HepG2 (cell line): ENCODE data around the gene UNCX. TPM values are rescaled to one million over a fixed set of nuclear protein-coding genes. Genes with fewer than 3 reads are reported as not detected.

Experiments
- ATAC-seq: fragments of 200-7000 bp; cut with Tn5 transposase; 3 replicates; pipeline ENCODE4 v1.9.1; 2020; ENCODE audit warnings: mild to moderate bottlenecking, moderate library complexity
- BruUV-seq: library from RNA; stranded (reverse); fragments of 400-500 nt; replicated peaks from 2 replicates; lab custom pipeline; 2021; lab: Mats Ljungman, UMichigan
- CTCF ChIA-PET: fragments of 300-600 bp; formaldehyde crosslinking; extraction: SDS; loops from one replicate; lab custom pipeline; 2021; ENCODE audit warnings: low total read pairs, inconsistent platforms, low intra/inter-chr PET ratio; lab: Yijun Ruan, JAX
- POLR2A ChIA-PET: fragments of 350-600 bp; sonication (Branson Sonifier 250); formaldehyde crosslinking; loops from one replicate; lab custom pipeline; 2020; ENCODE audit warnings: antibody characterized with exemption, inconsistent platforms; lab: Yijun Ruan, JAX
- DNase-seq: peaks from one replicate; pipeline ENCODE4 v3.0.0-alpha.2; 2015; ENCODE audit warnings: low spot score
- FAIRE-seq: peaks from 3 replicates; lab custom pipeline; 2011; peaks lifted over from hg19 to GRCh38; lab: Jason Lieb, UNC
- H2AFZ ChIP-seq: one replicate; pipeline ENCODE4 v1.6.1; 2011; ENCODE audit warnings: low read length, inconsistent platforms
- H3K27ac ChIP-seq: fragments of 300-600 bp; 3 replicates; pipeline ENCODE4 v1.8.0; 2011; ENCODE audit warnings: mixed run types, mild to moderate bottlenecking, mixed read lengths, low read length, inconsistent platforms; ENCODE audit not compliant: insufficient read depth; ENCODE audit errors: extremely low read length
- H3K27me3 ChIP-seq, 2 experiments: fragments of 200-600 bp in 1 of 2; 2 replicates in 1 of 2; 3 replicates in 1 of 2; pipeline versions ENCODE4 v1.6.0 to v1.8.0; 2011; ENCODE audit warnings: low read length in 2 of 2, mild to moderate bottlenecking in 2 of 2, moderate library complexity in 2 of 2, inconsistent platforms in 1 of 2; ENCODE audit not compliant: insufficient read depth in 2 of 2, control insufficient read depth in 1 of 2
- H3K36me3 ChIP-seq, 2 experiments: fragments of 200-600 bp in 1 of 2; replicated peaks in 1 of 2; 2 replicates in 1 of 2; 3 replicates in 1 of 2; pipeline versions ENCODE4 v1.5.1 to v1.8.0; 2011; ENCODE audit warnings: low read length in 2 of 2, inconsistent platforms in 1 of 2; ENCODE audit not compliant: insufficient read depth in 2 of 2, control insufficient read depth in 1 of 2
- H3K4me1 ChIP-seq: 2 replicates; pipeline ENCODE4 v1.5.1; 2012; ENCODE audit warnings: low read length, inconsistent platforms; ENCODE audit not compliant: insufficient read depth
- H3K4me2 ChIP-seq: 2 replicates; pipeline ENCODE4 v1.6.0; 2011; ENCODE audit warnings: low read depth, low read length, inconsistent platforms
- H3K4me3 ChIP-seq, 3 experiments: fragments of 200-600 bp in 1 of 3; sonication (generic), shearing (Covaris generic) in 1 of 3; replicated peaks in 1 of 3; 2 replicates each; pipeline ENCODE4 v1.5.1; 2011 to 2016; ENCODE audit warnings: low read length in 3 of 3, inconsistent platforms in 2 of 3, low read depth in 2 of 3, mild to moderate bottlenecking in 2 of 3, control low read depth in 1 of 3, mixed read lengths in 1 of 3; ENCODE audit not compliant: insufficient read depth in 1 of 3
- H3K79me2 ChIP-seq: one replicate; pipeline ENCODE4 v1.6.1; 2011; ENCODE audit warnings: low read length, inconsistent platforms; ENCODE audit not compliant: insufficient read depth
- H3K9ac ChIP-seq: 2 replicates; pipeline ENCODE4 v1.6.0; 2011; ENCODE audit warnings: mild to moderate bottlenecking, low read depth, low read length, inconsistent platforms; ENCODE audit not compliant: insufficient read depth
- H3K9me3 ChIP-seq: 2 replicates; pipeline ENCODE4 v1.5.1; 2012; ENCODE audit warnings: mild to moderate bottlenecking, low read length
- H4K20me1 ChIP-seq: 2 replicates; pipeline ENCODE4 v1.6.0; 2011; ENCODE audit warnings: inconsistent platforms, mild to moderate bottlenecking, low read length, moderate library complexity; ENCODE audit not compliant: insufficient read depth
- GATAD1 ChIP-seq: IDR thresholded peaks from 2 replicates; pipeline ENCODE4 v1.6.1; 2016; ENCODE audit warnings: missing genetic modification reagents, missing compliant biosample characterization
- HOXD1 ChIP-seq: sonication (generic); formaldehyde crosslinking; IDR thresholded peaks from 2 replicates; pipeline ENCODE4 v1.5.0; 2020; ENCODE audit warnings: missing genetic modification reagents
- MIER3 ChIP-seq: IDR thresholded peaks from 2 replicates; pipeline ENCODE4 v1.6.1; 2016; ENCODE audit warnings: missing compliant biosample characterization, borderline replicate concordance
- NPAS2 ChIP-seq: sonication (generic); formaldehyde crosslinking; IDR thresholded peaks from 2 replicates; pipeline ENCODE4 v1.8.0; 2022; ENCODE audit warnings: mild to moderate bottlenecking, missing genetic modification reagents, borderline replicate concordance
- SMAD1 ChIP-seq: sonication (generic); formaldehyde crosslinking; IDR thresholded peaks from 2 replicates; pipeline ENCODE4 v1.4.0; 2020; ENCODE audit warnings: missing genetic modification reagents, low read depth, mild to moderate bottlenecking, borderline replicate concordance
- SMARCC2 ChIP-seq: fragments of 450-650 bp; IDR thresholded peaks from 2 replicates; pipeline ENCODE4 v1.6.1; 2017; ENCODE audit warnings: antibody characterized with exemption, mild to moderate bottlenecking
- TCF12 ChIP-seq, 2 experiments: fragments of 450-650 bp in 1 of 2; sonication (generic) in 1 of 2; formaldehyde crosslinking in 1 of 2; IDR thresholded peaks; 2 replicates each; pipeline versions ENCODE4 v1.6.1 to v1.8.0; 2017 to 2022; ENCODE audit warnings: antibody characterized with exemption in 1 of 2, mild to moderate bottlenecking in 1 of 2, missing genetic modification reagents in 1 of 2, moderate library complexity in 1 of 2
- ZBTB42 ChIP-seq: sonication (generic); formaldehyde crosslinking; IDR thresholded peaks from 2 replicates; pipeline ENCODE4 v1.5.0; 2020; ENCODE audit warnings: mild to moderate bottlenecking, missing genetic modification reagents
- ZMYM2 ChIP-seq: sonication (generic); formaldehyde crosslinking; IDR thresholded peaks from 2 replicates; pipeline ENCODE4 v1.8.0; 2022; ENCODE audit warnings: mild to moderate bottlenecking, missing genetic modification reagents
- ZNF431 ChIP-seq: sonication (generic); formaldehyde crosslinking; IDR thresholded peaks from 2 replicates; pipeline ENCODE4 v1.9.0; 2022; ENCODE audit warnings: missing genetic modification reagents, low read depth, mild to moderate bottlenecking, borderline replicate concordance
- ZNF546 ChIP-seq: sonication (generic); formaldehyde crosslinking; conservative IDR thresholded peaks from 2 replicates; pipeline ENCODE4 v1.8.1; 2023; ENCODE audit warnings: mild to moderate bottlenecking, missing genetic modification reagents
- WGBS: methylation state at CpG from one replicate; pipeline ENCODE4 v1.1.6; 2017; ENCODE audit warnings: low lambda C conversion rate; 5-methylcytosine and 5-hydroxymethylcytosine counted together
- in situ Hi-C: cut with HindIII; loops from 2 replicates; pipeline ENCODE4 v1.10.0; 2017; ENCODE audit warnings: low pct_unique_long_range_greater_than_20kb; ENCODE audit not compliant: extremely low pct_ligation_motif_present
- intact Hi-C: fragments of 100-400 bp; cut with micrococcal nuclease; formaldehyde crosslinking; loops from one replicate; pipeline ENCODE4 v1.10.0; 2022; ENCODE audit not compliant: unreplicated experiment
- polyA plus RNA-seq, 8 experiments: library from polyadenylated mRNA; depleted of rRNA in 3 of 8; stranded (reverse) in 7 of 8; unstranded in 1 of 8; fragments of >200 nt; fragmentation: Illumina TruSeq in 4 of 8; extraction: Trizol in 4 of 8; gene quantifications; 2 replicates each; pipeline versions ENCODE4 v1.2.1 to v1.2.3, GENCODE V29; 2011 to 2016; ENCODE audit warnings: low read depth in 4 of 8, missing spikeins in 1 of 8, mixed read lengths in 1 of 8; ENCODE audit not compliant: insufficient read depth in 1 of 8
- total RNA-seq, 5 experiments: library from RNA; depleted of rRNA; stranded (reverse); fragments of >200 nt; fragmentation: Illumina TruSeq; extraction: Trizol; gene quantifications; 2 replicates each; pipeline ENCODE4 v1.2.3, GENCODE V29; 2016; ENCODE audit warnings: low read depth in 1 of 5
- TF ChIP-seq, protein P1 (sequence below): sonication (generic); formaldehyde crosslinking; IDR thresholded peaks from 2 replicates; pipeline ENCODE4 v1.4.0; 2020; ENCODE audit warnings: missing genetic modification reagents, borderline replicate concordance
- TF ChIP-seq, protein P2 (sequence below): sonication (generic); formaldehyde crosslinking; IDR thresholded peaks from 2 replicates; pipeline ENCODE4 v1.4.0; 2020; ENCODE audit warnings: mild to moderate bottlenecking, missing genetic modification reagents
- TF ChIP-seq, protein P3 (sequence below): sonication (generic); formaldehyde crosslinking; IDR thresholded peaks from 2 replicates; pipeline ENCODE4 v1.4.0; 2020; ENCODE audit warnings: low read depth, mild to moderate bottlenecking, missing genetic modification reagents
- TF ChIP-seq, protein P4 (sequence below): sonication (generic); formaldehyde crosslinking; IDR thresholded peaks from 2 replicates; pipeline ENCODE4 v1.4.0; 2020; ENCODE audit warnings: mild to moderate bottlenecking, low read depth, missing genetic modification reagents
- TF ChIP-seq, protein P5 (sequence below), 2 experiments: fragments of 450-650 bp in 1 of 2; sonication (generic) in 1 of 2; formaldehyde crosslinking; IDR thresholded peaks; 2 replicates each; pipeline versions ENCODE4 v1.5.0 to v1.8.0; 2020 to 2022; ENCODE audit warnings: mild to moderate bottlenecking in 1 of 2, missing genetic modification reagents in 1 of 2

UNCX gene
- total and polyA plus RNA-seq, 2 of the 13 experiments (the other 11 are each of a cell fraction or from before 2014, with no cell fraction given) = not detected

DNA sequence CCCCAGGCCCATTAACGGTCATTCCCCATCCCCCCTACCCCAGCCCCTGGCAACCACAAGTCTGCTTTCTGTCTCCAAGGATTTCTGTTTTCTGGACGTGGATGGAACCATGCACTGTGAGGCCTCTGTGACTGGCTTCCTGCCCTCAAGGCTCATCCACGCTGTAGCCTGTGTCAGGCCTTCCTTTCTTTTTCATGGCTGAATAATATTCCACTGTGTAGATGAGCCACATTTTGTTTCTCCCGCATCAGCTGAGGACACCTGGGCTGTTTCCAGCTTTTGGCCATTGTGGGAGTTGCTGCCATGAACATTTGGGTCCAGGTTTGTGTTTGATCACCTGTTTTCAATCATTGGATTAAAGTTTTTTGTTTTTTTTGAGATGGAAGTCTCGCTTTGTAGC, 50.0 kb downstream of the UNCX start:
- FAIRE-seq (no peak), ATAC-seq (no peak), DNase-seq (no peak)
- CTCF ChIA-PET = no interaction called here
- intact Hi-C loops = no loop called here
- no peak overlapping the region for H2AFZ ChIP-seq
- H3K36me3 ChIP-seq = no peaks in the 10 kb centered on the region
- no peaks in the 10 kb centered on the region for H4K20me1 ChIP-seq
- POLR2A ChIA-PET = no interaction called here
- H3K27me3 ChIP-seq = peaks cover 9 to 38% of the 10 kb centered on the region in 2 experiments; a peak in 4 of 5 replicates
- no peaks in the 10 kb centered on the region for H3K9me3 ChIP-seq
- no peak overlapping the region for H3K4me3 ChIP-seq
- no peak for TF ChIP-seq SMARCC2
- TF ChIP-seq, protein P1, sequence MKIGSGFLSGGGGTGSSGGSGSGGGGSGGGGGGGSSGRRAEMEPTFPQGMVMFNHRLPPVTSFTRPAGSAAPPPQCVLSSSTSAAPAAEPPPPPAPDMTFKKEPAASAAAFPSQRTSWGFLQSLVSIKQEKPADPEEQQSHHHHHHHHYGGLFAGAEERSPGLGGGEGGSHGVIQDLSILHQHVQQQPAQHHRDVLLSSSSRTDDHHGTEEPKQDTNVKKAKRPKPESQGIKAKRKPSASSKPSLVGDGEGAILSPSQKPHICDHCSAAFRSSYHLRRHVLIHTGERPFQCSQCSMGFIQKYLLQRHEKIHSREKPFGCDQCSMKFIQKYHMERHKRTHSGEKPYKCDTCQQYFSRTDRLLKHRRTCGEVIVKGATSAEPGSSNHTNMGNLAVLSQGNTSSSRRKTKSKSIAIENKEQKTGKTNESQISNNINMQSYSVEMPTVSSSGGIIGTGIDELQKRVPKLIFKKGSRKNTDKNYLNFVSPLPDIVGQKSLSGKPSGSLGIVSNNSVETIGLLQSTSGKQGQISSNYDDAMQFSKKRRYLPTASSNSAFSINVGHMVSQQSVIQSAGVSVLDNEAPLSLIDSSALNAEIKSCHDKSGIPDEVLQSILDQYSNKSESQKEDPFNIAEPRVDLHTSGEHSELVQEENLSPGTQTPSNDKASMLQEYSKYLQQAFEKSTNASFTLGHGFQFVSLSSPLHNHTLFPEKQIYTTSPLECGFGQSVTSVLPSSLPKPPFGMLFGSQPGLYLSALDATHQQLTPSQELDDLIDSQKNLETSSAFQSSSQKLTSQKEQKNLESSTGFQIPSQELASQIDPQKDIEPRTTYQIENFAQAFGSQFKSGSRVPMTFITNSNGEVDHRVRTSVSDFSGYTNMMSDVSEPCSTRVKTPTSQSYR = no peak
- TF ChIP-seq GATAD1 = no peak
- TF ChIP-seq, protein P2, sequence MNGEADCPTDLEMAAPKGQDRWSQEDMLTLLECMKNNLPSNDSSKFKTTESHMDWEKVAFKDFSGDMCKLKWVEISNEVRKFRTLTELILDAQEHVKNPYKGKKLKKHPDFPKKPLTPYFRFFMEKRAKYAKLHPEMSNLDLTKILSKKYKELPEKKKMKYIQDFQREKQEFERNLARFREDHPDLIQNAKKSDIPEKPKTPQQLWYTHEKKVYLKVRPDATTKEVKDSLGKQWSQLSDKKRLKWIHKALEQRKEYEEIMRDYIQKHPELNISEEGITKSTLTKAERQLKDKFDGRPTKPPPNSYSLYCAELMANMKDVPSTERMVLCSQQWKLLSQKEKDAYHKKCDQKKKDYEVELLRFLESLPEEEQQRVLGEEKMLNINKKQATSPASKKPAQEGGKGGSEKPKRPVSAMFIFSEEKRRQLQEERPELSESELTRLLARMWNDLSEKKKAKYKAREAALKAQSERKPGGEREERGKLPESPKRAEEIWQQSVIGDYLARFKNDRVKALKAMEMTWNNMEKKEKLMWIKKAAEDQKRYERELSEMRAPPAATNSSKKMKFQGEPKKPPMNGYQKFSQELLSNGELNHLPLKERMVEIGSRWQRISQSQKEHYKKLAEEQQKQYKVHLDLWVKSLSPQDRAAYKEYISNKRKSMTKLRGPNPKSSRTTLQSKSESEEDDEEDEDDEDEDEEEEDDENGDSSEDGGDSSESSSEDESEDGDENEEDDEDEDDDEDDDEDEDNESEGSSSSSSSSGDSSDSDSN (CRISPR knock-in tag) = no peak
- TF ChIP-seq HOXD1 = no peak
- no peak for TF ChIP-seq ZBTB42 (CRISPR knock-in tag)
- TF ChIP-seq MIER3 (CRISPR knock-in tag) = no peak
- no peak for TF ChIP-seq NPAS2 (CRISPR knock-in tag)
- TF ChIP-seq TCF12 (IDR thresholded peaks at IDR 0.05) = no peak
- TF ChIP-seq TCF12 (CRISPR knock-in tag; IDR thresholded peaks at IDR 0.05) = no peak
- no peak for TF ChIP-seq ZNF431 (CRISPR knock-in tag)
- TF ChIP-seq, protein P3, sequence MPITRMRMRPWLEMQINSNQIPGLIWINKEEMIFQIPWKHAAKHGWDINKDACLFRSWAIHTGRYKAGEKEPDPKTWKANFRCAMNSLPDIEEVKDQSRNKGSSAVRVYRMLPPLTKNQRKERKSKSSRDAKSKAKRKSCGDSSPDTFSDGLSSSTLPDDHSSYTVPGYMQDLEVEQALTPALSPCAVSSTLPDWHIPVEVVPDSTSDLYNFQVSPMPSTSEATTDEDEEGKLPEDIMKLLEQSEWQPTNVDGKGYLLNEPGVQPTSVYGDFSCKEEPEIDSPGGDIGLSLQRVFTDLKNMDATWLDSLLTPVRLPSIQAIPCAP (CRISPR knock-in tag) = no peak
- no peak for TF ChIP-seq ZNF546
- no peak for TF ChIP-seq ZMYM2 (CRISPR knock-in tag)
- TF ChIP-seq, protein P4, sequence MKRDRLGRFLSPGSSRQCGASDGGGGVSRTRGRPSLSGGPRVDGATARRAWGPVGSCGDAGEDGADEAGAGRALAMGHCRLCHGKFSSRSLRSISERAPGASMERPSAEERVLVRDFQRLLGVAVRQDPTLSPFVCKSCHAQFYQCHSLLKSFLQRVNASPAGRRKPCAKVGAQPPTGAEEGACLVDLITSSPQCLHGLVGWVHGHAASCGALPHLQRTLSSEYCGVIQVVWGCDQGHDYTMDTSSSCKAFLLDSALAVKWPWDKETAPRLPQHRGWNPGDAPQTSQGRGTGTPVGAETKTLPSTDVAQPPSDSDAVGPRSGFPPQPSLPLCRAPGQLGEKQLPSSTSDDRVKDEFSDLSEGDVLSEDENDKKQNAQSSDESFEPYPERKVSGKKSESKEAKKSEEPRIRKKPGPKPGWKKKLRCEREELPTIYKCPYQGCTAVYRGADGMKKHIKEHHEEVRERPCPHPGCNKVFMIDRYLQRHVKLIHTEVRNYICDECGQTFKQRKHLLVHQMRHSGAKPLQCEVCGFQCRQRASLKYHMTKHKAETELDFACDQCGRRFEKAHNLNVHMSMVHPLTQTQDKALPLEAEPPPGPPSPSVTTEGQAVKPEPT = no peak
- TF ChIP-seq SMAD1 (CRISPR knock-in tag) = no peak
- TF ChIP-seq, protein P5, sequence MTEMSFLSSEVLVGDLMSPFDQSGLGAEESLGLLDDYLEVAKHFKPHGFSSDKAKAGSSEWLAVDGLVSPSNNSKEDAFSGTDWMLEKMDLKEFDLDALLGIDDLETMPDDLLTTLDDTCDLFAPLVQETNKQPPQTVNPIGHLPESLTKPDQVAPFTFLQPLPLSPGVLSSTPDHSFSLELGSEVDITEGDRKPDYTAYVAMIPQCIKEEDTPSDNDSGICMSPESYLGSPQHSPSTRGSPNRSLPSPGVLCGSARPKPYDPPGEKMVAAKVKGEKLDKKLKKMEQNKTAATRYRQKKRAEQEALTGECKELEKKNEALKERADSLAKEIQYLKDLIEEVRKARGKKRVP (CRISPR knock-in tag; IDR thresholded peaks at IDR 0.05) = no peak
- no peak overlapping the region for H3K9ac ChIP-seq
- no peaks in the 10 kb centered on the region for H3K4me1 ChIP-seq
- no peak overlapping the region for H3K4me2 ChIP-seq
- H3K27ac ChIP-seq = no peak overlapping the region
- no TSS peak for BruUV-seq
- in situ Hi-C loops = no loop called here
- WGBS = 19% methylated on average over 5 of the region's 5 CpGs
- no peaks in the 10 kb centered on the region for H3K79me2 ChIP-seq
